GM21528 (cell line): ENCODE measurements around the gene DOCK4.

Experiments
- ATAC-seq: cut with Tn5 transposase; IDR thresholded peaks from one replicate; pipeline ENCODE4 v1.9.1; 2021; ENCODE audit warnings: mild to moderate bottlenecking, moderate library complexity; ENCODE audit not compliant: unreplicated experiment, low FRiP score

Gene DOCK4

GRCh38 chr7:112215787-112216186, 9.6 kb upstream of the DOCK4 start:
- no peak for ATAC-seq

GRCh38 chr7:112214883-112215282, 8.7 kb upstream of the DOCK4 start:
- no peak for ATAC-seq

- ATAC-seq = no peak
These were observed 8.1 kb upstream of the DOCK4 start for GRCh38 chr7:112214268-112214667.

GRCh38 chr7:112213735-112214134, 7.5 kb upstream of the DOCK4 start:
- ATAC-seq = no peak

GRCh38 chr7:112212571-112212970, 6.4 kb upstream of the DOCK4 start:
- no peak for ATAC-seq

- ATAC-seq = no peak
These were observed 5.2 kb upstream of the DOCK4 start for GRCh38 chr7:112211348-112211907.

GRCh38 chr7:112207765-112208164, 1.6 kb upstream of the DOCK4 start:
- ATAC-seq = no peak

- ATAC-seq = no peak
These were observed 893 bp upstream of the DOCK4 start for GRCh38 chr7:112206991-112207592.

- ATAC-seq = peak; percentile 13
These were observed 609 bp downstream of the DOCK4 start for GRCh38 chr7:112205343-112206237.

GRCh38 chr7:112204499-112205342, 1.5 kb downstream of the DOCK4 start:
- ATAC-seq = no peak

- ATAC-seq = no peak
These were observed 2.8 kb downstream of the DOCK4 start for GRCh38 chr7:112203365-112203739.

GRCh38 chr7:112202816-112203215, 3.4 kb downstream of the DOCK4 start:
- no peak for ATAC-seq

GRCh38 chr7:112201839-112202238, 4.4 kb downstream of the DOCK4 start:
- no peak for ATAC-seq

GRCh38 chr7:112201411-112201810, 4.8 kb downstream of the DOCK4 start:
- no peak for ATAC-seq

- ATAC-seq = no peak
These were observed 6.5 kb downstream of the DOCK4 start for GRCh38 chr7:112199672-112200071.

GRCh38 chr7:112199035-112199655, 7.1 kb downstream of the DOCK4 start:
- no peak for ATAC-seq

- ATAC-seq = no peak
These were observed 8.9 kb downstream of the DOCK4 start for GRCh38 chr7:112197322-112197721.

- no peak for ATAC-seq
These were observed 10.5 kb downstream of the DOCK4 start for GRCh38 chr7:112195717-112196116.

GRCh38 chr7:112193915-112194502, 12.2 kb downstream of the DOCK4 start:
- ATAC-seq = no peak
